ENCODE results near the gene CDCP1. TPM values are rescaled to one million over a fixed set of nuclear protein-coding genes. Genes with fewer than 3 reads are reported as not detected.

The CDCP1 gene
- total RNA-seq, 1 donor from 2014 or later, result not detected

DNA sequence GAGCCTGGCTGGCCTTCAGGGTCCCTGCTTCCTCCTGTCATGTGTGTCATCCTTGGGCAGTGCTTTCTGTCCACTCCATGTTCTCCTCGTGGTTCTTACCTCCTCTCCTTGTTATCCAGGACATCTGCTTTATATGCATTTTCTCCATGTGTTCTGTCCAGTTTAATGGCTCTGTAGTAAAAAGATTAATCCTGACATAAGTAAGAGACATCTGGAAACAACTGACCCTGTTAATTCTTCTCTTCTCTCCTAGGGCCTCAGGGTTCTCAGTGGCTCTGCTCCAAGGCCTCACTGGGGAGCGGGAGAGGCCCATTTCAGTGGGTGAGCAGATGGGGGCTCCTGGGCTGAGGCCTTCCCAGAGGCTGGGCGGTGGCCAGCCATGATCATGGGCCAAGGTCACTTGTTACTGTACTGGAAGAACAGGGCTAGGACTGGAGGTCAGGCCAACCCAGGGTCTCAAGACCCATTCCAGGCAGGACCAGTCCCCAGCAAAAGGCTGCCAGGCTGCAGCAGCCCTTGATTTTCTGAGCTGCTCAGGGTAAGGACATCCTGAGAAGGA is 20.2 kb upstream of the CDCP1 start:
- Mint-ChIP-seq H3K4me3 (no peak overlapping the region), H3K27me3 (ENCODE audit: low read depth) (no peaks in the 10 kb centered on the region), H3K27ac (ENCODE audit: unreplicated experiment) (no peak overlapping the region), H3K9me3 (no peaks in the 10 kb centered on the region), H3K36me3 (ENCODE audit: low read depth) (no peaks in the 10 kb centered on the region), H3K4me1 (peaks cover 31% of the 10 kb centered on the region)
- DNase-seq (ENCODE audit: low read depth, low spot score), result no peak
- TF ChIP-seq CTCF (conservative IDR thresholded peaks at IDR 0.05), result no peak

GRCh38 chr3:45165497-45166283 is 19.5 kb upstream of the CDCP1 start:
- H3K27ac Mint-ChIP-seq (ENCODE audit: unreplicated experiment), result no peak overlapping the region

DNA sequence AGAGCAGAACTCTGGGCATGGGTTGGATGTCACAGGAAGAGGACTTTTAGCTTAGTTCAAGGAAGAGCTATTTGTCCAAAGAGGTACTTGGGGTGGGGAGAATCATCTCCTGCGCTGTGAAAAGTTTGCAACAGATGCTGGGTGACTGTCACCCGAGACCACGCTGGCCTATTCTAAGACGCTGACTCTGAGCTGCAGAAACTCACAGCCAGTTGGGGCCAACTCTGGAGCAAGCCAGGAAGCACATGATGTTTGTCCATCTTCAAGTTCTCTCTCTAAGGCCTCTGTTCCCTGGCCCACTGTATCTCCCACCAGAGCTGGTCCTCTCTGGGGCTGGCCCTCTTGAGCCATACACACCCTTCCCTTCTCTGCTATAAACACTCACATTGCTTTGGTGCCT is 17.9 kb upstream of the CDCP1 start:
- Mint-ChIP-seq H3K27me3 (ENCODE audit: low read depth) (no peaks in the 10 kb centered on the region), H3K4me3 (no peak overlapping the region), H3K9me3 (no peaks in the 10 kb centered on the region), H3K36me3 (ENCODE audit: low read depth) (no peaks in the 10 kb centered on the region), H3K4me1 (peaks cover 19% of the 10 kb centered on the region), H3K27ac (ENCODE audit: unreplicated experiment) (no peak overlapping the region)
- DNase-seq (ENCODE audit: low read depth, low spot score), result no peak
- TF ChIP-seq CTCF (conservative IDR thresholded peaks at IDR 0.05), result no peak

More at GRCh38 chr3:45165497-45166283, 19.5 kb upstream of the CDCP1 start:
- Mint-ChIP-seq H3K27me3 (ENCODE audit: low read depth) (no peaks in the 10 kb centered on the region), H3K4me1 (peaks cover 31% of the 10 kb centered on the region), H3K36me3 (ENCODE audit: low read depth) (no peaks in the 10 kb centered on the region), H3K9me3 (no peaks in the 10 kb centered on the region), H3K4me3 (no peak overlapping the region)
- TF ChIP-seq CTCF (conservative IDR thresholded peaks at IDR 0.05), result no peak
- DNase-seq (ENCODE audit: low read depth, low spot score), result no peak

DNA sequence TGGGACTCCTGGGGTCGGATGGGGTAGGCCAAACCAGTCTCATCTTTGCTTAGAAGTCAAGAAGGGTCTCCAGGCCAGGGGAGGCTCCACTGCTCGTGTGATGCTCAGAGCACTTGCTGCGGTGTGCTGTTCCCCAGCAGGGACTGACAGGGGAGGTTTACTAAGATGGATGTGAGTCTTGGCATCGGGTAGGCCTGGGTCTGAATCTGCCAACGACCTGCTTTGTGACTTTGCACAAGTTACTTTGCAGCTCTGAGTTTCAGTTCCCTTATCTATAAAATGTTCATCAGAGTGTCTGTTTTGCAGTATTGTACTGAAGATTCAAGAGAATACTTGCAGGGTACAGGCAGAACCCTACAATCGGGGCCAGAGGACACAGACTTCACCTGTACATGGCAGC is 17.3 kb upstream of the CDCP1 start:
- no peak for TF ChIP-seq CTCF (conservative IDR thresholded peaks at IDR 0.05)
- Mint-ChIP-seq H3K9me3 (no peaks in the 10 kb centered on the region), H3K4me3 (no peak overlapping the region), H3K4me1 (peaks cover 16% of the 10 kb centered on the region), H3K27me3 (ENCODE audit: low read depth) (no peaks in the 10 kb centered on the region), H3K36me3 (ENCODE audit: low read depth) (no peaks in the 10 kb centered on the region), H3K27ac (ENCODE audit: unreplicated experiment) (no peak overlapping the region)
- DNase-seq (ENCODE audit: low read depth, low spot score), result no peak

- Mint-ChIP-seq H3K27me3 (ENCODE audit: low read depth) (peaks cover 19% of the 10 kb centered on the region), H3K4me3 (no peak overlapping the region), H3K4me1 (peaks cover 10% of the 10 kb centered on the region), H3K27ac (ENCODE audit: unreplicated experiment) (no peak overlapping the region), H3K9me3 (peaks cover 13% of the 10 kb centered on the region), H3K36me3 (ENCODE audit: low read depth) (no peaks in the 10 kb centered on the region)
- TF ChIP-seq CTCF (conservative IDR thresholded peaks at IDR 0.05), result no peak
- DNase-seq (ENCODE audit: low read depth, low spot score), result no peak
These were observed 8.5 kb upstream of the CDCP1 start for GRCh38 chr3:45154641-45155147.

All from neural crest cell (in vitro differentiated cells).